ENCODE measurements around the gene LPCAT3.

The LPCAT3 gene

GRCh38 chr12:7009512-7009911 is 8.8 kb downstream of the LPCAT3 start:
- Histone ChIP-seq H3K9me3 (ENCODE audit: control insufficient read depth, low read length) (no peaks in the 10 kb centered on the region), H3K27me3 (ENCODE audit: control insufficient read depth, insufficient read depth, low read length) (no peaks in the 10 kb centered on the region), H3K4me1 (ENCODE audit: control insufficient read depth, insufficient read depth, low read length) (peaks cover 25% of the 10 kb centered on the region), H3K9ac (ENCODE audit: low read length) (no peak overlapping the region), H3K4me3 (ENCODE audit: low read length) (no peak overlapping the region), H3K36me3 (ENCODE audit: control insufficient read depth, insufficient read depth, low read length) (no peaks in the 10 kb centered on the region)

- Histone ChIP-seq H3K27me3 (ENCODE audit: control insufficient read depth, insufficient read depth, low read length) (no peaks in the 10 kb centered on the region), H3K4me3 (ENCODE audit: low read length) (no peak overlapping the region), H3K9me3 (ENCODE audit: control insufficient read depth, low read length) (no peaks in the 10 kb centered on the region), H3K4me1 (ENCODE audit: control insufficient read depth, insufficient read depth, low read length) (peaks cover 25% of the 10 kb centered on the region), H3K36me3 (ENCODE audit: control insufficient read depth, insufficient read depth, low read length) (no peaks in the 10 kb centered on the region), H3K9ac (ENCODE audit: low read length) (no peak overlapping the region)
Observed at GRCh38 chr12:7008864-7009263, 9.4 kb downstream of the LPCAT3 start.

GRCh38 chr12:7006639-7007038 is 11.6 kb downstream of the LPCAT3 start:
- Histone ChIP-seq H3K27me3 (ENCODE audit: control insufficient read depth, insufficient read depth, low read length) (no peaks in the 10 kb centered on the region), H3K4me1 (ENCODE audit: control insufficient read depth, insufficient read depth, low read length) (peaks cover 10% of the 10 kb centered on the region), H3K4me3 (ENCODE audit: low read length) (no peak overlapping the region), H3K9me3 (ENCODE audit: control insufficient read depth, low read length) (no peaks in the 10 kb centered on the region), H3K9ac (ENCODE audit: low read length) (no peak overlapping the region), H3K36me3 (ENCODE audit: control insufficient read depth, insufficient read depth, low read length) (no peaks in the 10 kb centered on the region)

GRCh38 chr12:7005311-7005710 is 13.0 kb downstream of the LPCAT3 start:
- Histone ChIP-seq H3K4me1 (ENCODE audit: control insufficient read depth, insufficient read depth, low read length) (peaks cover 9% of the 10 kb centered on the region), H3K9me3 (ENCODE audit: control insufficient read depth, low read length) (no peaks in the 10 kb centered on the region), H3K36me3 (ENCODE audit: control insufficient read depth, insufficient read depth, low read length) (no peaks in the 10 kb centered on the region), H3K9ac (ENCODE audit: low read length) (no peak overlapping the region), H3K4me3 (ENCODE audit: low read length) (no peak overlapping the region), H3K27me3 (ENCODE audit: control insufficient read depth, insufficient read depth, low read length) (no peaks in the 10 kb centered on the region)

DNA sequence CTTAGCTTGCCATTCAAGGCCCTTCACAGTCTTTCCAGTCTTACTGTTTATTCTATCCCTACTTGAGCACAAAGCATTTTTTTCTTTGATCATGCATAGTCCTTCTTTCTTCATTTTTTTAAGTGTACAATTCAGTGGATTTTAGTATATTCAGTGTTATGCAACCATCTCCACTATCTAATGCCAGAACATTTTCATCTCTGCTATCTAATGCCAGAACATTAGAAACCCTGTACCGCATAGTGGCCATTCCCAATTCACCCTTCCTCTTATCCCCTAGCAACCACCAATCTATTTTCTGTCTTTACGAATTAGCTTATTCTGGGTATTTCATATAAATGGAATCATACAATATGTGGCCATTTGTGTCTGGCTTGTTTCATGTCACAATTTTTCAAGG is 13.4 kb downstream of the LPCAT3 start:
- H3K4me3 ChIP-seq (ENCODE audit: low read length), result no peak overlapping the region
- no peak overlapping the region for H3K9ac ChIP-seq (ENCODE audit: low read length)
- H3K9me3 ChIP-seq (ENCODE audit: control insufficient read depth, low read length), result no peaks in the 10 kb centered on the region
- peaks cover 4% of the 10 kb centered on the region for H3K4me1 ChIP-seq (ENCODE audit: control insufficient read depth, insufficient read depth, low read length)
- no peaks in the 10 kb centered on the region for H3K36me3 ChIP-seq (ENCODE audit: control insufficient read depth, insufficient read depth, low read length)
- no peaks in the 10 kb centered on the region for H3K27me3 ChIP-seq (ENCODE audit: control insufficient read depth, insufficient read depth, low read length)

- Histone ChIP-seq H3K27me3 (ENCODE audit: control insufficient read depth, insufficient read depth, low read length) (no peaks in the 10 kb centered on the region), H3K4me1 (ENCODE audit: control insufficient read depth, insufficient read depth, low read length) (peaks cover 4% of the 10 kb centered on the region), H3K9ac (ENCODE audit: low read length) (no peak overlapping the region), H3K4me3 (ENCODE audit: low read length) (no peak overlapping the region), H3K36me3 (ENCODE audit: control insufficient read depth, insufficient read depth, low read length) (no peaks in the 10 kb centered on the region), H3K9me3 (ENCODE audit: control insufficient read depth, low read length) (no peaks in the 10 kb centered on the region)
Observed at GRCh38 chr12:7004287-7004803, 13.9 kb downstream of the LPCAT3 start.

DNA sequence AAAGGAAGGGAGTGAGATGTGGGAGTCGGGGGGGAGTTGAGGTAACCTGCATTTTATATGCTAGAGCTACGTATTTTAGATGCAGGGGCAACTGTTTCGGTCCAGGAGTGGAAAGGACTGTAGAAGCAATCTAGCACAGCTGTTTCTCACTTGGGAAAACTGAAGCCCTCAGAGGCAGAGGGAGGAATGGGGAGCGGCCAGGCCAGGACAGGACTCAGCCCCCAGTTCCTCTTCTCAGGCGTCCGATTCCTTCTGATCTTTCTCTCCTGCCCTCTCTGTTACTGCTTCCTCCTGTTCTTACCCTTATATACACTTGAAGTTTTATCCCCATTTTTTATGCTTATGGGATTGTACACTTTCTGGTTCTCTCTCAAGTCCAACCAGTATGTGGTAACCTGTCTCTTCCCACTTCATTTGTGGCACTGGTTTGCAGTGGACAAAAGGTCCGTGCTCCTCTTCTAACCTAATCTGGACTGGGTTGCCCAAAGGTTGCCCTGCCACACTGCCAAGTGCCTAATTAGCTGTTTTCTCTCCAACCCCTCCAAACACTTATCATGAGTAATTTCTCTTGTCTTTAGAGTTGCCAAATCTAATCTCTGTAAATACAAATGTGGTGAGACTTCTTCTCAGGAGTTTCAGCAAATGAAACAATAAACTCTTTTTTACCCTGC is 16.2 kb downstream of the LPCAT3 start:
- Histone ChIP-seq H3K9me3 (ENCODE audit: control insufficient read depth, low read length) (no peaks in the 10 kb centered on the region), H3K36me3 (ENCODE audit: control insufficient read depth, insufficient read depth, low read length) (no peaks in the 10 kb centered on the region), H3K4me1 (ENCODE audit: control insufficient read depth, insufficient read depth, low read length) (peaks cover 14% of the 10 kb centered on the region), H3K4me3 (ENCODE audit: low read length) (no peak overlapping the region), H3K9ac (ENCODE audit: low read length) (no peak overlapping the region), H3K27me3 (ENCODE audit: control insufficient read depth, insufficient read depth, low read length) (no peaks in the 10 kb centered on the region)

DNA sequence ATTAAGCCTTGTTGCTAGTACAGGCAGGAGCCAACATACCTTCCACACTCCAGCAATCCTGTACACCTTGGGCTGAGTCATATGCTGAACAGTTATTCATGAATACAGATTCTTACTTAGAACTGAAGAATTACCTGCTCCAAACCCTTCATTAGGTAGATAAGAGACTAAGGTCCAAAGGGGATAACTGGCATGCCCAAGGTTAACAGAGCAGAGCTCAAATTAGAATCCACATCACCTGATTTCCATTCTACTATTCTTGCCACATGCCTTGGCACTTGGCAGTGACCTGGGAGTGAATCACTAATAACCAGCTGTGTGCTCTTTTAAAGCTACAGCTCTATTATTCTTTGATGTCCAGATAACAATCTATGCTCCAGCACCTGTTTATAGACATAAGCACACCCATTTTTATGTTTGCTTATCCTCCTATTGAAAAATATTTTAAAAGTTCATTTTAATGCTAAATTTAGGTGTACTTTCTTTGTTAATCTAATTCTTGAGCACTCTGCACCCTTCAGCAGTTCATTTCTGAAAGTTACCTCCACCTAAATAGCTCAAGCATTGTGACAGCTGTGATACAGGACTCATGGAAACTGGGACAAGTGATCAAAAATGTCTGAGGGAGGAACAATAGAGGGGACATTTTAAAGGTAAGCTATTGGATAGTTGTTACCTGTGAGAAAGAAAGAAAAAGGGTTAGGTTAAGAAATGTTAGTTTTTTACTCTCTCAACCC is 19.4 kb downstream of the LPCAT3 start:
- Histone ChIP-seq H3K4me3 (ENCODE audit: low read length) (no peak overlapping the region), H3K36me3 (ENCODE audit: control insufficient read depth, insufficient read depth, low read length) (no peaks in the 10 kb centered on the region)

GRCh38 chr12:6996040-6996441 is 22.2 kb downstream of the LPCAT3 start:
- Histone ChIP-seq H3K4me1 (ENCODE audit: control insufficient read depth, insufficient read depth, low read length) (peaks cover 11% of the 10 kb centered on the region), H3K9me3 (ENCODE audit: control insufficient read depth, low read length) (no peaks in the 10 kb centered on the region), H3K4me3 (ENCODE audit: low read length) (no peak overlapping the region), H3K36me3 (ENCODE audit: control insufficient read depth, insufficient read depth, low read length) (no peaks in the 10 kb centered on the region), H3K27me3 (ENCODE audit: control insufficient read depth, insufficient read depth, low read length) (no peaks in the 10 kb centered on the region), H3K9ac (ENCODE audit: low read length) (no peak overlapping the region)

More for the DNA sequence above, 19.4 kb downstream of the LPCAT3 start:
- Histone ChIP-seq H3K4me1 (ENCODE audit: control insufficient read depth, insufficient read depth, low read length) (peaks cover 11% of the 10 kb centered on the region), H3K27me3 (ENCODE audit: control insufficient read depth, insufficient read depth, low read length) (no peaks in the 10 kb centered on the region), H3K9me3 (ENCODE audit: control insufficient read depth, low read length) (no peaks in the 10 kb centered on the region), H3K9ac (ENCODE audit: low read length) (no peak overlapping the region)

DNA sequence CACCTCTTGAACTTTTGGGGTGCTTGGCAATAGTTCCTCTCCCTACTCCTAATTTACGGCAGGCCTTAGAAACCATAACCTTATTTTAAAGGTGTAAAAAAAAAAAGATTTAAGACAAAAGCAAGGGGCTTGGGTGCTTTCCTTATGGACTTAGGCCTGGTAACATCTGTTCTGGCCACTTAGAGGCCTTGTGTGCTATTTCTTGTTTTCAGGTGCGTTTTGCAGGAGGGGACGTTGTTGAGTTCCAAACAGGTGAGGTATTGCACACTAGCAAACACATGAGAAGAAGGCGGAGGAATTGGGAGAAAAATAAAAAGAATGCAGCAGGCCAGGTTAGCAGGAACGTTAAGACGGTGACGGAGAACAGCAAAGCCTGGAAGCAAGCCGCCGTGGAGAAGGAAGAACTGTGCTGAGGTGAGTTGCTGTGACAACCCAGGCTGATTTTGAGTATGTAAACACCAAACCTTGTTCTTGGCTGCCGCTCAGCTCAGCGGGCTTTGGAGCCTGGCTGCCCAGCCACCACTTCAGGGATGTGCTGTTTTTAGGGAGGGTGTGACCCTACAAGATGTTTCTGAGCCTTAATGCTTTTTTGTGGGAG is 30.2 kb downstream of the LPCAT3 start:
- H3K27me3 ChIP-seq (ENCODE audit: control insufficient read depth, insufficient read depth, low read length), result no peaks in the 10 kb centered on the region
- no peak overlapping the region for H3K4me3 ChIP-seq (ENCODE audit: low read length)
- H3K4me1 ChIP-seq (ENCODE audit: control insufficient read depth, insufficient read depth, low read length), result peaks cover 17% of the 10 kb centered on the region
- H3K9me3 ChIP-seq (ENCODE audit: control insufficient read depth, low read length), result no peaks in the 10 kb centered on the region
- H3K9ac ChIP-seq (ENCODE audit: low read length), result peak overlapping the region; percentile 5
- H3K36me3 ChIP-seq (ENCODE audit: control insufficient read depth, insufficient read depth, low read length), result no peaks in the 10 kb centered on the region

- Histone ChIP-seq H3K9me3 (ENCODE audit: control insufficient read depth, low read length) (no peaks in the 10 kb centered on the region), H3K27me3 (ENCODE audit: control insufficient read depth, insufficient read depth, low read length) (no peaks in the 10 kb centered on the region), H3K4me3 (ENCODE audit: low read length) (no peak overlapping the region), H3K4me1 (ENCODE audit: control insufficient read depth, insufficient read depth, low read length) (peaks cover 35% of the 10 kb centered on the region), H3K36me3 (ENCODE audit: control insufficient read depth, insufficient read depth, low read length) (no peaks in the 10 kb centered on the region), H3K9ac (ENCODE audit: low read length) (no peak overlapping the region)
Observed at GRCh38 chr12:6982532-6982931, 35.7 kb downstream of the LPCAT3 start.

Data from mucosa of stomach (tissue), 1 donor.